Measurements from ENCODE around the gene PLEKHD1. TPM values are rescaled to one million over a fixed set of nuclear protein-coding genes. Genes with fewer than 3 reads are reported as not detected.

PLEKHD1 gene
- total and polyA plus RNA-seq, 2 of the 8 experiments (the other 6 are each of a cell fraction or from before 2014, with no cell fraction given): 0.24 to 0.48 TPM

DNA sequence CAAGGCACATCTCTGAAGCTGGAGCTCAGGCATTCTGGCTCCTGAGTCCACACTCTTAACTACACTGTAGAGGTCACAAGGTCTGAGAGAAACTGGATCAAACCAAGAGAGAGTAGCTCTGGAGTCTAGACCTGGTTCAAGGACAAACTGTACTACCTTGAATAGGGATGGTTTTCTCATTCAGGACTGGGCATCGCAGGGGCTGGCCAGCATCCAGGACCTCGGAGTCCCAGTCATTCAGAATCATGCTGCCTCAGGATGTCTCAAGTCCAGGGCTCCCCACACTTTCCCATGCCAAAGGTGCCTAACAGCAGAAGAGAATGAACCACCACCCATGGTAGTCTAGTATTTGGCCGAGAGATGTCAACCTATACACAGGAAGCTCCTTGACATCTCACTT is 13.1 kb upstream of the PLEKHD1 start:
- H3K36me3 ChIP-seq (ENCODE audit: control insufficient read depth in 2 of 4, insufficient read depth in 4 of 4, low read length in 3 of 4): no peaks in the 10 kb centered on the region
- no peak overlapping the region for H3K18ac ChIP-seq (ENCODE audit: extremely low read depth, low read length)
- H3K79me2 ChIP-seq (ENCODE audit: control insufficient read depth in 1 of 2, insufficient read depth in 2 of 2, low read length in 2 of 2): no peaks in the 10 kb centered on the region
- no peak overlapping the region for H3K14ac ChIP-seq (ENCODE audit: insufficient read length)
- H3K23me2 ChIP-seq (ENCODE audit: low read depth, low read length): no peaks in the 10 kb centered on the region
- no peak for FAIRE-seq
- H2BK20ac ChIP-seq (ENCODE audit: low read length): no peak overlapping the region
- no peak overlapping the region for H4K5ac ChIP-seq (ENCODE audit: insufficient read length, low read depth, low read length)
- TF ChIP-seq TCF12 (IDR thresholded peaks at IDR 0.05; ENCODE audit: low read depth, low read length): no peak
- TF ChIP-seq POLR2AphosphoS5 (IDR thresholded peaks at IDR 0.05; ENCODE audit: low read depth, low read length): no peak
- TF ChIP-seq TAF1 (IDR thresholded peaks at IDR 0.05; ENCODE audit: low read depth, low read length): no peak
- TF ChIP-seq CHD1 (IDR thresholded peaks at IDR 0.05; ENCODE audit: low read depth, low read length): no peak
- no peak for TF ChIP-seq KDM5A (IDR thresholded peaks at IDR 0.05; ENCODE audit: low read length)
- TF ChIP-seq TAF7 (optimal IDR thresholded peaks at IDR 0.05; ENCODE audit: borderline replicate concordance, low read depth, low read length): no peak
- no peak for TF ChIP-seq POU5F1 (IDR thresholded peaks at IDR 0.05; ENCODE audit: low read depth, low read length)
- TF ChIP-seq GTF2F1 (IDR thresholded peaks at IDR 0.05; ENCODE audit: borderline replicate concordance, low read depth, low read length): no peak
- no peak for TF ChIP-seq SP2 (IDR thresholded peaks at IDR 0.05; ENCODE audit: low read length)
- no peak for TF ChIP-seq EZH2 (IDR thresholded peaks at IDR 0.05; ENCODE audit: low read depth, low read length, severe bottlenecking)
- TF ChIP-seq SRF (IDR thresholded peaks at IDR 0.05; ENCODE audit: low read depth, low read length): no peak
- no peak for TF ChIP-seq CEBPB (IDR thresholded peaks at IDR 0.05; ENCODE audit: low read depth, low read length)
- no peaks in the 10 kb centered on the region for H3K79me1 ChIP-seq (ENCODE audit: low read depth, low read length)
- POLR2A ChIA-PET (ENCODE audit: partially characterized antibody): interaction anchor here (0.6 to 0.7 kb wide), 2 partner anchors 74 to 1054 kb away, joined by 3 to 4 read pairs; no protein-coding TSS in a partner anchor
- no peak overlapping the region for H2BK12ac ChIP-seq (ENCODE audit: low read depth, low read length)
- H2BK120ac ChIP-seq (replicated peaks; ENCODE audit: low read depth, low read length): no peak overlapping the region
- no peaks in the 10 kb centered on the region for H3K9me3 ChIP-seq (ENCODE audit: insufficient read depth in 2 of 2, low read depth in 1 of 2, low read length in 1 of 2)
- H3K4me3 ChIP-seq (ENCODE audit: extremely low read depth in 1 of 4, insufficient read depth in 2 of 4, low read depth in 3 of 4, low read length in 4 of 4): no peak overlapping the region
- H4K8ac ChIP-seq (ENCODE audit: extremely low read depth, insufficient read depth, low read length): no peak overlapping the region
- no peak overlapping the region for H2BK5ac ChIP-seq (ENCODE audit: low read depth, low read length)
- H3K23ac ChIP-seq (ENCODE audit: insufficient read length): no peak overlapping the region
- no peak overlapping the region for H4K91ac ChIP-seq (replicated peaks; ENCODE audit: insufficient read length, low read length)
- H2AK5ac ChIP-seq (ENCODE audit: low read depth, low read length): no peak overlapping the region
- H4K20me1 ChIP-seq (replicated peaks in 1 of 2; ENCODE audit: control insufficient read depth in 1 of 2, insufficient read depth in 2 of 2, low read length in 2 of 2): no peaks in the 10 kb centered on the region
- 95% methylated on average over 3 of the region's 3 CpGs; no CpG with 5 or more reads in 1 of the 2 experiments for WGBS, 2 experiments (ENCODE audit: extremely low coverage in 1 of 2, insufficient coverage in 1 of 2, insufficient read length in 1 of 2, insufficient replicate concordance in 2 of 2, low coverage in 1 of 2, low lambda C conversion rate in 2 of 2, missing lambda C conversion rate in 1 of 2)
- CTCF ChIA-PET (ENCODE audit: partially characterized antibody): interaction anchor here (0.8 to 1.4 kb wide), 4 partner anchors 12 to 229 kb away, joined by 3 read pairs; partner anchors contain the start of gene CCDC177
- no peak overlapping the region for H3K4me2 ChIP-seq (ENCODE audit: insufficient read depth in 1 of 2, low read depth in 2 of 2, low read length in 2 of 2)
- DNase-seq (ENCODE audit: low read depth in 1 of 2, low spot score in 2 of 2): no peak
- H2AFZ ChIP-seq (ENCODE audit: low read length): no peak overlapping the region
- H3K56ac ChIP-seq (replicated peaks; ENCODE audit: insufficient read length, low read depth, low read length): no peak overlapping the region
- H3K27ac ChIP-seq (ENCODE audit: low read depth, low read length): no peak overlapping the region
- no peaks in the 10 kb centered on the region for H3K4me1 ChIP-seq (replicated peaks in 1 of 4; ENCODE audit: control insufficient read depth in 3 of 4, insufficient read depth in 4 of 4, low read length in 3 of 4)
- H3K27me3 ChIP-seq (replicated peaks in 1 of 4; ENCODE audit: control insufficient read depth in 3 of 4, extremely low read depth in 1 of 4, insufficient read depth in 3 of 4, low read length in 3 of 4): no peaks in the 10 kb centered on the region
- H2BK15ac ChIP-seq (ENCODE audit: low read length): no peak overlapping the region
- no peak overlapping the region for H3K9ac ChIP-seq (replicated peaks in 1 of 4; ENCODE audit: extremely low read depth in 1 of 4, low read depth in 3 of 4, low read length in 3 of 4)
- no peak overlapping the region for H3K4ac ChIP-seq (replicated peaks; ENCODE audit: insufficient read length, low read depth, low read length)
